ENCODE results near the gene DRC1.

GRCh38 chr2:26479789-26480565, 78.3 kb downstream of the DRC1 start:
- TF ChIP-seq, protein P1, sequence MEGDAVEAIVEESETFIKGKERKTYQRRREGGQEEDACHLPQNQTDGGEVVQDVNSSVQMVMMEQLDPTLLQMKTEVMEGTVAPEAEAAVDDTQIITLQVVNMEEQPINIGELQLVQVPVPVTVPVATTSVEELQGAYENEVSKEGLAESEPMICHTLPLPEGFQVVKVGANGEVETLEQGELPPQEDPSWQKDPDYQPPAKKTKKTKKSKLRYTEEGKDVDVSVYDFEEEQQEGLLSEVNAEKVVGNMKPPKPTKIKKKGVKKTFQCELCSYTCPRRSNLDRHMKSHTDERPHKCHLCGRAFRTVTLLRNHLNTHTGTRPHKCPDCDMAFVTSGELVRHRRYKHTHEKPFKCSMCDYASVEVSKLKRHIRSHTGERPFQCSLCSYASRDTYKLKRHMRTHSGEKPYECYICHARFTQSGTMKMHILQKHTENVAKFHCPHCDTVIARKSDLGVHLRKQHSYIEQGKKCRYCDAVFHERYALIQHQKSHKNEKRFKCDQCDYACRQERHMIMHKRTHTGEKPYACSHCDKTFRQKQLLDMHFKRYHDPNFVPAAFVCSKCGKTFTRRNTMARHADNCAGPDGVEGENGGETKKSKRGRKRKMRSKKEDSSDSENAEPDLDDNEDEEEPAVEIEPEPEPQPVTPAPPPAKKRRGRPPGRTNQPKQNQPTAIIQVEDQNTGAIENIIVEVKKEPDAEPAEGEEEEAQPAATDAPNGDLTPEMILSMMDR (conservative IDR thresholded peaks at IDR 0.05; ENCODE audit: low read depth, low read length), result no peak
- TF ChIP-seq EZH2 (IDR thresholded peaks at IDR 0.05; ENCODE audit: borderline replicate concordance, low read depth, low read length, poor library complexity, severe bottlenecking), result no peak

All from A673 (cell line).